Measurements from ENCODE around the gene CDR2L.
"Not testable (repeated sequence)": the region's sequence is repeated elsewhere in the genome, so short reads cannot be mapped to it uniquely, and the experiment has no call there.

CDR2L gene

GRCh38 chr17:74959826-74960515 is 27.5 kb upstream of the CDR2L start:
- DNase-seq: no peak

GRCh38 chr17:74960570-74961342 is 26.7 kb upstream of the CDR2L start:
- DNase-seq: peak; percentile 62

DNA sequence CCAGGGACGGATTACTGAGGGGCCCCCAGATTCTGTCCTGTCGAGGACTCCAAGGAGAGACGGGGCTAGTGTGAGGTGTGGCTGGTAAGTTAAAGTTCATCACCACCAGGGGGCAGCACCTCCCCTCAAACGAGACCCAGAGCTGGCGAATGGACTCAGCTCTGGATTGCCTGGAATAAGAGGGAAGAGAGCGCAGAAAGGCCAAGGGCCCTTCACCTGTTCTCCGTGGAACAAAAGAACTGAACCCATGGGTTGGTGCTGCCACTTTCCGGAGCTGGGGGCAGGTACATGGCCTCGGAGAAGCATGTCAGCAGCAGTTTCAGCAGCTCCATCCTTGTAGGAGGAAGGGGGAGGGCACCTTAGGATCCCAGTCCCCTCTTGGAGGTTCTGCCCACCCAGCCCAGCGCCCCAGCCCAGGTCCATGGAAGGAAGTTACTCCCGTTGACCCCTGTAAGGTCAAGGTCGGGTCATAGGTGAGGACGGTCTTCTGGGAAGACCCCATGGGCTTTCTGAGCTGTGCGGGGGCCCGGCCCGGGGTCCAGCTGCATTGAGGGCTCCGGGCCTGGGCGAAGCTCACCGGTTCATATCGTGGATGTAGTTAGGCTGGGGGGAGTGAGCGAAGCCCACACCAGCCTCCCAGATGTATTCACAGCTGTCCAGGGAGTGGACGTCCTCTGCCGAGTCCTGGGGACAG is 25.6 kb upstream of the CDR2L start:
- peak; percentile 31 for DNase-seq

DNA sequence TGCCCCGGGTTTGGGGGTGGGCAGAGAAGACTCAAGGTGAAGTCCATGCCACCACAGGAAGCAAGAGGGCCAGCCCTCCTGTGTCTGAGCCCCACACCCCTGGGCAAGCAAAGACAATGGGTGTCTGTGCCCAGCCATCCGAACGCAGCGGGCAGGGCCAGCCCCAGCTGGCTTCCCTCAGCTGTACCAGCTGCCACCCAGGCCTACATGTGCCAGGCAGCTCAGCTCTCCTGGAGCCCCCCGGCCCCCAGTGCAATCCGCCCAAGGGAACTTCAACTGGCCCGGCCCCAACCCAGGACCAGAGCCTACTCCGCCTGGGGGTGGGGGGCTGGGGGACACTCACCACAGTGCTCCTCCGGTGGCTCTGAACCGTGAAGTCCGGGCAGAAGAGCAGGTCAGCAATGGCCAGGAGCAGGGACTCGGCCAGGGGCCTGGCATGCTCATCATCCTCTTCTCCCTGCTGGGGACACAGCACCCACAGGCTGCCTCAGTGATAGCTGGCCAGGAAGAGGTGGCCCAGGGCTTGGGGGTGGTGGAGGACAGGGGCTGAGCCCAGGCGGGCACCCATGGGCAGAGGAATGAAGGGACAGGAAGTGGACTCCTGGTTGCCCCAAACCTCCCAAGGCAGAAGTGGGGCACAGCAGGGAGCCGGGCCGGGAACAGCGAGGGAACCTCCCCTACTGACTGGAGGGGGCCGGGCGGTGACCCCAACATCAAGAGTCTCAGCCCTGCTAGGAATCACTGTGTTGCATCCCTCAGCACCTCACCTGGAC is 24.6 kb upstream of the CDR2L start:
- DNase-seq: no peak

DNA sequence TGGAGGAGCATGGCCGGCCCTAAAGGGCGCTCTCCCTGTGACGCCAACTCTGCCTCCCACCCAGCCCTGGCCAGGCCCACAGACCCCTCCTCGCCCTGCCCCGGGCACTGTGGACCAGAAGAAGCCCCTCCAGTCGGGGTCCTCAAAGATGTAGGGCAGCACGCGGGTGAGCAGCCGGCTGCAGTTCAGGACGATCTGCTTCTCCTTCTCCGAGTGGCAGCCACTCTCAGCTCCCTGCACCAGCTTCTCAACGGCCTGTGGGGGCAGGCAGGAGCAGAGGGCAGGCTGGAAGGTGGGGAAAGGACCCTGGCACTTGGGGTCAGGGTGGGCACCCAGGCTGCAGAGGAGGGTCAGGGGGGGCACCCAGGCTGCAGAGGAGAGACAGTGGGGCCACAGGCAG is 23.8 kb upstream of the CDR2L start:
- DNase-seq: no peak

DNA sequence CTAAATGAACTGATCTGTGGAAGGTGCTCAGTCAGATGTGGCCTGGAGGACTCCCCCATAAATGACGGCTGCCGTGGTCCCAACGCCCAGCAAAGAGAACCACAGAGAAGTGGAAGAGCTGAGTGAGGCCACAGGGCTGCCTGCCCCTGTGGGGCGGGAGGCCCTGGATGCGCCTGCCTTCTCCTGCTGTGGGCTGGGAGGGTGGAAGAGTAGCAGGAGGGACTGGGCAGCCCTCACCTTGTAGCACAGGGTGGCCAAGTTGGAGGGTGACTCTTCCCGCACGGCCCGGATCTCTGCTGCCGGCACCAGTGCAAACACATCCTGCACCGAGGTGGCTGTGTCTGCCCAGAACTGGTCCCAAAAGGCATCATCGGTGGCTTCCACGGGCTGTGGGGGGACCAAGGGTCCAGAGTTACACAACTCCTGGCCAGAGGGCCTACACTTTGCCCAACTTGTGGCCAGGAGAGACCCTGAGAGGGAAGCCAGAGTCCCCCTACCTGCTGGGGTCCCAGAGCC is 23.1 kb upstream of the CDR2L start:
- no peak for DNase-seq

DNA sequence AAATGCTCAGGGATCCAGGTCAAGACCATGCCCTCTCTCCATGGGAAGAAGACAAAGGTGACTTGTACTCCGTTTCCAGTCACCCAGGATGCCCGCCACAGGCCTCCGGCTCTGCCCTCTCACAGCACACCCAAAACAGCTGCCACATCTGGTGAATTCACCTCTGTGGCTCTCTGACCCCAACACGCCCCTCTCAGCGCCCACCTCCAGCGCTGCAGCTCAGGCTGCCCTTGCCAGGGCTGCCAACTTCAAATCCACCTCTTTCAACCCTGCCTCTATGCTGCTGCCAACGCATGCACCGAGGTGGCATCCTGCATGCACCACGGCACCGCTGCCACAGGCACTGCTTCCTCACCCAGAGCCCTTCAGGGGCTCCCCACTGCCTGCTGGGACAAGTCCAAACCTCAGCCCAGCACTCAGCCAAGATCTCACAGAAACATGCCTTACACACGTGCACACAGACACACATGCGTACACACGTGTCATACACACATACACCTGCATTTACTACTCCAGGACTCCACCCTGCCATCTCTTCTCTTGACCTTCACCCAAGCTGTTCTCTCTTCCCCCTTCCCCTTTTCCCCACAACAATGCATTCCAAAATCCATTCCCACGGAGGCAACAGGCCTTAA is 22.3 kb upstream of the CDR2L start:
- DNase-seq: no peak

GRCh38 chr17:74968361-74968780 is 19.1 kb upstream of the CDR2L start:
- DNase-seq: no peak

DNA sequence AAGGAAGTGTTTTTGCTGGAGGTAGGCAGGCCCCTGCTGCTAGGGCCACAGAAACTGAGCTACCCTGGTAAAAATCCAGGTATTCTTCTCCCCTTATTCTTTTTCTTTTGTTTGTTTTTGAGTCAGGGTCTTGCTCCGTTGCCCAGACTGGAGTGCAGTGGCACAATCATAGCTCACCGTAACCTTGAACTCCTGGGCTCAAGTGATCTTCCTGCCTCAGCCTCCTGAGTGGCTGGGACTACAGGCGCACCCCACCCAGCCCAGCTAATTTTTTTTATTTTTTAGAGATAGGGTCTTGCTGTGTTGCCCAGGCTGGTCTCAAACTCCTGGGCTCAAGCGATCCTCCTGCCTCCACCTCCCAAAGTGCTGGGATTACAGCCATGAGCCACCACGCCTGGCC is 17.9 kb upstream of the CDR2L start:
- not testable (repeated sequence) for DNase-seq

- DNase-seq: no peak
Measured at GRCh38 chr17:74970395-74970794, 17.0 kb upstream of the CDR2L start.

GRCh38 chr17:74971069-74971841 is 16.2 kb upstream of the CDR2L start:
- no peak for DNase-seq

DNA sequence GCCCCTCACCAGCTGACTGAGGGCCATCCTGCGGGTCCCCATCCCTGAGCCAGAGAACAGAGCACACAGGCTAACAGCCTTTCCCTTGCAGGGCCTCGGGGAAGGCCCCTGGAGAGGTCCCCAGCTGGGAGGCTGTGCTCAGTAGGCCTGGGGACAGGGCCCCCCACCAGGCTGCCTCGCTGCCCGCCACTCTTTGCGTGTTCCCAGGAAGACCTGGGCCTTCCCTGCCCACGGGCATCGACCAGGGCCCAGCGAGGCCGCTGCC is 15.7 kb upstream of the CDR2L start:
- DNase-seq: no peak

DNA sequence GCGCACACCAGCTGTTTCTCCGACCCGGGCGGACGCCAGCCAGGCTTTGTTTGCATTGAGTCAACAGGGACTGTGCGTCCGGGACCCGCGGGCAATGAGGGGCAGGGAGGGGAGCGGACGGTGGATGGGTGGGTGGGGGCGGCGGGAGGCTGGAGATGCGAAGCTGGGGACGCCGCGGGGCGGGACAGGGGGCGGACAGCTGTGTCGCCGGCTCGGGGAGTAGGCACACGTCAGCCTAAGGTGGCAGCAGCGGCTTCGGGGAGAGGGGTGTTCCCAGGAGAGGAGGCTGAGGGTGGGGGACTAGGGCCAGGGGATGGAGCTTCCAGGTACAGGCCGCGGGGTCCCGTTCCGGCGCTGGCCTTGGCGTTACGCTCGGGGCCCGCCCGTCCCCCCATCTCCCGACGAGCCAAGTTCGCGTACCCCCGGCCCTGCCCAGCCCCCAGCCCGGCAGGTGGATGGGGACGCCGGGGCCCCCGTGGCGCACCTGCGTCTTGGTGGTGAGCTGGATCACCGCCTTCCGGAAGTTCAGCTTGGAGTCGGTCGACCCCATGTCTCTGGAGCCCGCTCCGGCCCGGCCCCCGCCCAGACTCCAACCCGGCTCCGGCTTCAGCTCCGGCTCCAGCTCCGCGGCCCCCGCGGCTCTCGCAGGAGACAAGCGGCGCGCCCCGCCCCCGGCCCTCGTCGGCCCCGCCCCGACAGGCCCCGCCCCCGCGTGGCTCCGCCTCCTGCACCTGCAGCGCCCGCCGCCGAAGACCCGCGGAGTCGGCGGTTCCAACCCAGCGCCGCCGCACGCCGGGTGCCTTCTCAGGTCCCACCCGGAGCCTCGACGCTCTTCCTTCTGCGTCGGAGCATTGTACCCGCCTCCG is 15.1 kb upstream of the CDR2L start, which contains the start of gene HID1:
TSS of gene HID1 (minus strand) at position 653 of the 866 bp plus-strand sequence. CDS start at position 550, 103 bp downstream.
- no peak for DNase-seq

DNA sequence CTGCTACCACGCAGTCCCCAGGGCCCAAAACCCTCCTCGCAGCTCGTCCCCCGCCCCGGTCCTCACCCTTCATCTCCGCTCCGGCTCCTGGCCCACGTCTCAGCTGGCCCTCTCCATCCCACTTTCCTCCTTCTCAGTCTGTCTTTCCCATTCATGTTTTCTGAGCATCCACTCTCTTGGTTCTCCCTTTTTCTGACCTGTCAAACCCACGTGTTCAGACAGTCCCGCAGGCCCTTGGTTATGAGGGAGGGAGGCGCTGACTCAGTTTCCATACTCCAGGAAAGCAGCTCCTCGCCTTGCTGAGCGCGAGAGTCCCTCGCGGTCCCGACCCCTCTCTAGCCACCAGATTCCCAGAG is 14.5 kb upstream of the CDR2L start:
- DNase-seq: no peak

GRCh38 chr17:74975943-74976342 is 11.5 kb upstream of the CDR2L start:
- no peak for DNase-seq

- DNase-seq: no peak
Measured at GRCh38 chr17:74977802-74978201, 9.6 kb upstream of the CDR2L start.

GRCh38 chr17:74978240-74978639 is 9.2 kb upstream of the CDR2L start:
- no peak for DNase-seq

DNA sequence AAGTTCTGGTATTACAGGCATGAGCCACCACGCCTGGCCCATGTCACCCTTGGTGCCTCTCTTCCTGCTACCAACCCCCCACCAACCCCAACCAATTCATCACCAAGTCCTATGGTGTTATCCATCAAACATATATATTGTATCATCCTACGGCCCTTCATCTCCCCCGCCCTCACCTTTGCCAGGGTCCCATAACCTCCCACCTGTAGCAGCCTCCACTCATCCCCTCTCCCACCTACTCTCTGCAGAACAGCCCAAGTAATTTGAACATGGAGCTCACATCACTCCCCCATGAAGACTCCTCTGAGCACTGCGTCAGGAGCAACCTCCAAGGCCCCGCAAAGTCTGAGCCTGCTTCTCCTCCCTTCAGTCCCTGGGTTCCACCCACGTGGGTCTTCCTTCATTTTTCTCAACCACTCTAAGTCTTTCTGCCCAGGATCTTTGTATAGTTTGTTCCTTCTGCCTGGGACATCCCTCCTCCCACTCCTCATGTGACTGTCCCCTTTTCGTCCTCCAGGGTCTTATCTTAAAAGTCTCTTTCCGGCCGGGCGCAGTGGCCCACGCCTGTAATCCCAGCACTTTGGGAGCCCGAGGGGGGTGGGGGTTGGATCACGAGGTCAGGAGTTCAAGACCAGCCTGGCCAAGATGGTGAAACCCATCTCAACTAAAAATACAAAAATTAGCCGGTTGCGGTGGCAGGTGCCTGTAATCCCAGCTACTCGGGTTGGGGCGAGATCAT is 7.9 kb upstream of the CDR2L start:
- no peak for DNase-seq

DNA sequence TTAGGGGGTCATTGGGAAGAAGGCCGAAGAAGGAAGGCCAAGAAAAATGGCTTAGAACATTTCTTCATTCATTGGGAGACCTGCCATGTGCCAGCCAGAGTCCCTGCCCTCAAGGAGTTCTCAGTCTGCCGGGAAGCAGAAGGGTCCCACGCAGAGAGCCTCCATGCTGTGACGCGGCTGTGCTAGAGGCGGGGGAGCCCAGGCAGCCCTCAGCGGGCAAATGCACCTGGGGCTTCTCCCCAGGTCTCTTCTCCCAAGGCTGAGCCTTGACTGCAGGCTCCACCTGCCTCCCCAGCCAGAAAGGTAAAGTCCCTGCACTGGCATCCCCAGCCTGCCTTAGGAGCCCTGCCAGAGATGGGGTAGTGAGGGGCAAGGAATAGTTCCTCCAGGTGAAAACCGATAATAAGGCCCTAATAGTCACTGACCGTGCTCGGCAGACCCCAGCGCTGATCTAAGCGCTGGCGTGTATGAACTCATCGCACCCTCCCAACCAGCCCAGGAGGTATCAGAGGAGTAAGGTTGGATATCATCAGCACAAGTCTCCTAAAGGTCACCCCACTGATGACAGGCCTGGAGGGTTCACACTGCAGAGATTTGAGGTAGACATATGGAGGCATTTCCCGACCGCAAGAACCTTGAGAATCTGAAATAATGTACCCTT is 6.0 kb upstream of the CDR2L start:
- no peak for DNase-seq

Data from KG1 (cell line).